HepG2 (cell line): ENCODE data around the gene HIVEP2. TPM values are rescaled to one million over a fixed set of nuclear protein-coding genes. Genes with fewer than 3 reads are reported as not detected.

ENCODE experiments used
- ELK4 ChIP-seq: sonication (generic); formaldehyde crosslinking; IDR thresholded peaks from 2 replicates; pipeline ENCODE4 v1.9.0; 2021; ENCODE audit warnings: missing genetic modification reagents, borderline replicate concordance
- GPBP1L1 ChIP-seq: sonication (generic); formaldehyde crosslinking; IDR thresholded peaks from 2 replicates; pipeline ENCODE4 v1.5.0; 2020; ENCODE audit warnings: mild to moderate bottlenecking, missing genetic modification reagents
- KDM5A ChIP-seq: fragments of 200-600 bp; sonication (generic); IDR thresholded peaks from 2 replicates; pipeline ENCODE4 v1.7.0; 2018; ENCODE audit warnings: antibody characterized with exemption, mild to moderate bottlenecking, low read length, borderline replicate concordance
- NCOR1 ChIP-seq: fragments of 200-600 bp; sonication (generic); IDR thresholded peaks from 2 replicates; pipeline ENCODE4 v1.7.0; 2017; ENCODE audit warnings: antibody characterized with exemption, low read length, borderline replicate concordance
- RBM39 ChIP-seq: fragments of 200-400 bp; formaldehyde crosslinking; IDR thresholded peaks from one replicate; pipeline ENCODE4 v1.6.1; 2018; ENCODE audit warnings: antibody characterized with exemption, mild to moderate bottlenecking, low read depth, low read length; ENCODE audit not compliant: poor library complexity, severe bottlenecking
- RERE ChIP-seq: IDR thresholded peaks from 2 replicates; pipeline ENCODE4 v1.6.1; 2016; ENCODE audit warnings: low read depth, missing genetic modification reagents, missing compliant biosample characterization
- SYNCRIP ChIP-seq: fragments of 200-400 bp; formaldehyde crosslinking; IDR thresholded peaks from 2 replicates; pipeline ENCODE4 v1.6.1; 2018; ENCODE audit warnings: mild to moderate bottlenecking, low read depth, low read length; ENCODE audit not compliant: insufficient read depth
- ZFP37 ChIP-seq: sonication (generic); formaldehyde crosslinking; IDR thresholded peaks from 2 replicates; pipeline ENCODE4 v1.4.0; 2020; ENCODE audit warnings: missing genetic modification reagents, borderline replicate concordance
- ZNF331 ChIP-seq: sonication (generic); formaldehyde crosslinking; IDR thresholded peaks from 2 replicates; pipeline ENCODE4 v1.4.0; 2020; ENCODE audit warnings: missing genetic modification reagents
- ZNF772 ChIP-seq: sonication (generic); formaldehyde crosslinking; IDR thresholded peaks from 2 replicates; pipeline ENCODE4 v1.5.0; 2020; ENCODE audit warnings: mild to moderate bottlenecking, missing genetic modification reagents
- ZNF784 ChIP-seq: sonication (generic); formaldehyde crosslinking; IDR thresholded peaks from 2 replicates; pipeline ENCODE4 v1.5.1; 2020; ENCODE audit warnings: missing genetic modification reagents, mild to moderate bottlenecking, borderline replicate concordance
- ZNF891 ChIP-seq: sonication (generic); formaldehyde crosslinking; IDR thresholded peaks from 2 replicates; pipeline ENCODE4 v1.5.0; 2020; ENCODE audit warnings: mild to moderate bottlenecking, missing genetic modification reagents
- polyA plus RNA-seq, 8 experiments: library from polyadenylated mRNA; depleted of rRNA in 3 of 8; stranded (reverse) in 7 of 8; unstranded in 1 of 8; fragments of >200 nt; fragmentation: Illumina TruSeq in 4 of 8; extraction: Trizol in 4 of 8; gene quantifications; 2 replicates each; pipeline versions ENCODE4 v1.2.1 to v1.2.3, GENCODE V29; 2011 to 2016; ENCODE audit warnings: low read depth in 4 of 8, missing spikeins in 1 of 8, mixed read lengths in 1 of 8; ENCODE audit not compliant: insufficient read depth in 1 of 8
- total RNA-seq, 5 experiments: library from RNA; depleted of rRNA; stranded (reverse); fragments of >200 nt; fragmentation: Illumina TruSeq; extraction: Trizol; gene quantifications; 2 replicates each; pipeline ENCODE4 v1.2.3, GENCODE V29; 2016; ENCODE audit warnings: low read depth in 1 of 5

HIVEP2 gene
- total and polyA plus RNA-seq, 2 of the 13 experiments (the other 11 are each of a cell fraction or from before 2014, with no cell fraction given), result 3.4 to 12.9 TPM

GRCh38 chr6:142820338-142821051 is 124.5 kb downstream of the HIVEP2 start (continued):
- TF ChIP-seq ZNF784 (CRISPR knock-in tag) (no peak), ZNF891 (CRISPR knock-in tag) (no peak), ELK4 (no peak), ZNF772 (no peak), ZNF331 (no peak), KDM5A (no peak), GPBP1L1 (CRISPR knock-in tag) (no peak), ZFP37 (CRISPR knock-in tag) (no peak), RBM39 (no peak), SYNCRIP (no peak), NCOR1 (no peak), RERE (no peak)
